Vagina (tissue), 2 donors: ENCODE data around the gene OR2AE1.

Experiments
- POLR2A ChIP-seq, 2 donors: fragments of 450-650 bp; IDR thresholded peaks; one replicate each; pipeline ENCODE4 v1.6.1; 2017; ENCODE audit warnings: antibody characterized with exemption in 2 of 2, mild to moderate bottlenecking in 2 of 2, moderate library complexity in 2 of 2
- POLR2AphosphoS5 ChIP-seq, 2 donors: sonication (generic); formaldehyde crosslinking; IDR thresholded peaks; one replicate each; pipeline ENCODE4 v1.9.0; 2017; ENCODE audit warnings: antibody characterized with exemption in 2 of 2, mild to moderate bottlenecking in 2 of 2, low read depth in 1 of 2; ENCODE audit not compliant: insufficient read depth in 1 of 2
- TF ChIP-seq, protein P1 (sequence below), 3 experiments: fragments of 450-650 bp in 2 of 3; fragments of 200-600 bp in 1 of 3; sonication (generic) in 1 of 3; IDR thresholded peaks; one replicate each; pipeline ENCODE4 v1.5.1; 2017 to 2019; ENCODE audit warnings: antibody characterized with exemption in 3 of 3, mild to moderate bottlenecking in 2 of 3, moderate library complexity in 2 of 3

DNA sequence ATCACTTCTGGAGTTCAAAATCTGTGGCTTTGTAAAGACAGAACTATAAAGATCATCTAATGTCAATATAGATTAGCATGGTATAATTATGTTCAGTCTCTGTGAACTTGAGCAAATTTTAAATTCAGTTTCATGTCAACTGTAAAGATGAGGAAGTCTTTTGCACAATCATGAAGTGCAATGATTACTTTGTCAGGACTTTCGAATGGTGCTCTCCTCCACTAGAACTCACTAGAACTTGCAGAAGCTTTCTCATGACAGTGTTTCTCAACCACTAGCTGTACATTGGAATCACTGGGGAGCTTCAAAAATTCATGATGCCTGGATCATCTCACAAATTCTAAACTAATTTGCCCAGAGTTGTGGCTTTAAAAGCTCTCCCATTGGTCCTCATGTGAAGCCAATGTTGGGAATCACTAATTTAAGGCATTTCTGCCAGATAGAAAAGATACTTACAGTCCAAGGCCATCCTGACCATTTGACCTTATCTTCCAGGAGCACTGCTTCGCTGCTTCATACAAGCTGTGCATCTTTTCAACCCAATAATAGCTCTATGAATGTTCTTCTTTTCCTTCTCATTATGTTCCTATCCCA is 12.9 kb downstream of the OR2AE1 start:
- TF ChIP-seq, protein P1, sequence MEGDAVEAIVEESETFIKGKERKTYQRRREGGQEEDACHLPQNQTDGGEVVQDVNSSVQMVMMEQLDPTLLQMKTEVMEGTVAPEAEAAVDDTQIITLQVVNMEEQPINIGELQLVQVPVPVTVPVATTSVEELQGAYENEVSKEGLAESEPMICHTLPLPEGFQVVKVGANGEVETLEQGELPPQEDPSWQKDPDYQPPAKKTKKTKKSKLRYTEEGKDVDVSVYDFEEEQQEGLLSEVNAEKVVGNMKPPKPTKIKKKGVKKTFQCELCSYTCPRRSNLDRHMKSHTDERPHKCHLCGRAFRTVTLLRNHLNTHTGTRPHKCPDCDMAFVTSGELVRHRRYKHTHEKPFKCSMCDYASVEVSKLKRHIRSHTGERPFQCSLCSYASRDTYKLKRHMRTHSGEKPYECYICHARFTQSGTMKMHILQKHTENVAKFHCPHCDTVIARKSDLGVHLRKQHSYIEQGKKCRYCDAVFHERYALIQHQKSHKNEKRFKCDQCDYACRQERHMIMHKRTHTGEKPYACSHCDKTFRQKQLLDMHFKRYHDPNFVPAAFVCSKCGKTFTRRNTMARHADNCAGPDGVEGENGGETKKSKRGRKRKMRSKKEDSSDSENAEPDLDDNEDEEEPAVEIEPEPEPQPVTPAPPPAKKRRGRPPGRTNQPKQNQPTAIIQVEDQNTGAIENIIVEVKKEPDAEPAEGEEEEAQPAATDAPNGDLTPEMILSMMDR (IDR thresholded peaks at IDR 0.05): no peak
- TF ChIP-seq POLR2A (IDR thresholded peaks at IDR 0.05): no peak
- TF ChIP-seq POLR2AphosphoS5 (IDR thresholded peaks at IDR 0.05; ENCODE audit: insufficient read depth in 1 of 2, low read depth in 1 of 2): no peak
